Fibroblast of pulmonary artery (primary cell): ENCODE results near the gene ZNF407.

ENCODE experiments used
- DNase-seq: peaks from one replicate; pipeline ENCODE4 v3.0.0-alpha.2; 2010; ENCODE audit warnings: low read depth
- H3K4me3 ChIP-seq: replicated peaks from 2 replicates; pipeline ENCODE4 v1.5.1; 2011; ENCODE audit warnings: low read depth, mild to moderate bottlenecking, control low read depth, low read length, moderate library complexity
- TF ChIP-seq, protein P1 (sequence below): IDR thresholded peaks from 2 replicates; pipeline ENCODE4 v1.5.1; 2011; ENCODE audit warnings: mild to moderate bottlenecking, control low read depth, low read length, inconsistent platforms; ENCODE audit errors: missing control alignments

The ZNF407 gene

DNA sequence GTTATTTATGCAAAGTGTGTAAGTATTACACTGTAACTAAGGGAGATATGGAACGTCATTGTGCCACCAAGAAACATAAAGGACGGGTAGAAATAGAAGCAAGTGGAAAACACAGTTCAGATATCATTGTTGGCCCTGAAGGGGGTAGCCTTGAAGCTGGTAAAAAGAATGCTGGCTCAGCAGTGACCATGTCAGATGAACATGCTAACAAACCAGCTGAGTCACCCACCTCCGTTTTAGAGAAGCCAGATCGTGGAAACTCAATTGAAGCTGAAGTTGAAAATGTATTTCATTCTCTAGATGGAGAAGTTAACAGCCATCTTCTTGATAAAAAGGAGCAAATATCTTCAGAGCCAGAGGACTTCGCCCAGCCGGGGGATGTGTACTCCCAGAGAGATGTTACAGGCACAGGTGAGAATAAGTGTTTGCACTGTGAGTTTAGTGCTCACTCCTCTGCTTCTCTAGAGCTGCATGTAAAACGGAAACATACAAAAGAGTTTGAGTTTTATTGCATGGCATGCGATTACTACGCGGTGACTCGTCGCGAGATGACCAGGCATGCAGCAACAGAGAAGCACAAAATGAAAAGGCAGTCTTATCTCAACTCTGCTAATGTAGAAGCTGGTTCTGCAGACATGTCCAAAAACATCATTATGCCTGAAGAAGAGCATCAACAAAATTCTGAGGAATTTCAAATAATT is 36.1 kb downstream of the ZNF407 start:
- no peak for DNase-seq
- TF ChIP-seq, protein P1, sequence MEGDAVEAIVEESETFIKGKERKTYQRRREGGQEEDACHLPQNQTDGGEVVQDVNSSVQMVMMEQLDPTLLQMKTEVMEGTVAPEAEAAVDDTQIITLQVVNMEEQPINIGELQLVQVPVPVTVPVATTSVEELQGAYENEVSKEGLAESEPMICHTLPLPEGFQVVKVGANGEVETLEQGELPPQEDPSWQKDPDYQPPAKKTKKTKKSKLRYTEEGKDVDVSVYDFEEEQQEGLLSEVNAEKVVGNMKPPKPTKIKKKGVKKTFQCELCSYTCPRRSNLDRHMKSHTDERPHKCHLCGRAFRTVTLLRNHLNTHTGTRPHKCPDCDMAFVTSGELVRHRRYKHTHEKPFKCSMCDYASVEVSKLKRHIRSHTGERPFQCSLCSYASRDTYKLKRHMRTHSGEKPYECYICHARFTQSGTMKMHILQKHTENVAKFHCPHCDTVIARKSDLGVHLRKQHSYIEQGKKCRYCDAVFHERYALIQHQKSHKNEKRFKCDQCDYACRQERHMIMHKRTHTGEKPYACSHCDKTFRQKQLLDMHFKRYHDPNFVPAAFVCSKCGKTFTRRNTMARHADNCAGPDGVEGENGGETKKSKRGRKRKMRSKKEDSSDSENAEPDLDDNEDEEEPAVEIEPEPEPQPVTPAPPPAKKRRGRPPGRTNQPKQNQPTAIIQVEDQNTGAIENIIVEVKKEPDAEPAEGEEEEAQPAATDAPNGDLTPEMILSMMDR, result no peak
- H3K4me3 ChIP-seq, result no peak overlapping the region

DNA sequence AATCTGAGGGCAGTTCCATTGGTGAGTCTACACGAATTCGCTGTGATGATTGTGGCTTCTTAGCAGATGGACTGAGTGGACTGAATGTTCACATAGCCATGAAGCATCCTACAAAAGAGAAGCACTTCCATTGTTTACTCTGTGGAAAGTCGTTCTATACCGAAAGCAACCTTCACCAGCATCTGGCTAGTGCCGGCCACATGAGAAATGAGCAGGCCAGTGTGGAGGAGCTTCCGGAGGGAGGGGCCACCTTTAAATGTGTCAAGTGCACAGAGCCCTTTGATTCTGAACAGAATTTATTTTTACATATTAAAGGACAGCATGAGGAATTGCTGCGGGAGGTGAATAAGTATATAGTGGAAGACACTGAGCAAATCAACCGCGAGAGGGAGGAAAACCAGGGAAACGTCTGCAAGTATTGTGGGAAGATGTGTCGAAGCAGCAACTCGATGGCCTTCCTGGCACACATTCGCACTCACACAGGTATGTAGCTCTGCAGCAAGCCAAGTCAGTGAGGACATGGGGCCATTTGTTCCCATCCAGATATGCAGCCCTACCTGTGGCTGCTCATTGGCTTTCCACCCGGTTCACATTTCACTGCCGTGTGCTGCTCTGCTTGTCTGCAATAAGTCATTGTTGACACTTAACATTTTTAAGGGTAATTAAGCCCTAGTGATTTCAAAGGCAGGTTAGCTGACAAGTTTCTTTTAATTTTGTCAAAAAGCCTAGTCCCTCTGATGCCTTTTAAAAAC is 37.7 kb downstream of the ZNF407 start:
- no peak overlapping the region for H3K4me3 ChIP-seq
- TF ChIP-seq, protein P1, result no peak
- DNase-seq, result no peak

DNA sequence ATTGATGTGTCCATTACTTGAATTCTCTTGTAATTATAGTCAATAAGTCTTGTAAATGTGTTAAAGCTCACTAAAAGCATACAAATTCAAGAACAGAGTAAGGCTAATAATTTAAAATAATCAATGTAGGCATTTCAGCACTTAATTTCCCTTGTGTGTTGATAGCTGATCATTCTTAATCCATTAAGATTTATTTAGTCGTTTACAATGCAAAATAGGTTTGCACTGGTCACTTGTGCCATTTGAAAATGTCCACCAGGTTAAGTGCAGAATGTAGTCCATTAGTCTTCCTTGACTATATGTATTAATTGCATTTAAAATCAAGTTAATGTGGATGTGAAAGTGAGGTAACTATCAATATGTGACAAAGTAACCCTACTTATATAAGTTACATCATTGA is 39.4 kb downstream of the ZNF407 start:
- H3K4me3 ChIP-seq, result no peak overlapping the region
- no peak for DNase-seq
- TF ChIP-seq, protein P1, result no peak

DNA sequence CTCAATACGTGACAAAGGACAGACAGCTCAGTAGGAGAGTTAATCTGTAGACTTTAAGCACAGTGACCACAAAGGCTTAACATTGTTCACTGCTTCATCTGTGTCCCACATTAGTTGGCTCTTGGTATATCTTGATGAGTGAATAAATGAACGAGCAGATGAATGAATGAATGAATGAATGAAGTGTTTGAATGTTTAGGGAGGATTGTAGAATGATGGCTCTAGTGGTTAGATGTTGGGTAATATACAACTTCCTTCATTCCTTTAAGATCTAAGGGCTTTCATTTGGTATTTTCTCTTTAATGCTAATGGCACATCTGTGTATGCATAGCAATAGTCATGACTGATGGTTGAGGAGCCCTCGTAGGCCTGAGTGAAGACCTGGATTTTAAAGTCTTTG is 40.5 kb downstream of the ZNF407 start:
- no peak for DNase-seq
- no peak overlapping the region for H3K4me3 ChIP-seq
- TF ChIP-seq, protein P1, result no peak

DNA sequence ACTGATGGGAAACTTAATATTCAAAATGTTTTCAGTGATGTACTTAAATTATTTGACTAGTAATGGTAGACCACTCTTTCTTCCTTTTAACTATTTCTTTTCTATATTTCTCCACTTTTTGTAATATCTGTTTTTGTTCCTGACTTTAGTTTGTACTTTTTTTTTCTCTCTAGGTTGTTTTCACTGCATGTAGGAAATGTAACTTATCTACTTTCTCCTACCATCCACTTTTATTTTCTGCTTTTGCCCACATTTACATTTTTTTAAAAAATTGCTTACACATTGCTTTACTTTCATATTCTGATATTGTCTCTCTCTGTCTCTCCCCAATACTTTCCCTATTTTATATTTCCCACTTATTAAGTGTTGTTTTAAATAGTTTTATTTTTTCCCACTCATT is 47.0 kb downstream of the ZNF407 start:
- TF ChIP-seq, protein P1, result no peak
- no peak for DNase-seq
- no peak overlapping the region for H3K4me3 ChIP-seq

DNA sequence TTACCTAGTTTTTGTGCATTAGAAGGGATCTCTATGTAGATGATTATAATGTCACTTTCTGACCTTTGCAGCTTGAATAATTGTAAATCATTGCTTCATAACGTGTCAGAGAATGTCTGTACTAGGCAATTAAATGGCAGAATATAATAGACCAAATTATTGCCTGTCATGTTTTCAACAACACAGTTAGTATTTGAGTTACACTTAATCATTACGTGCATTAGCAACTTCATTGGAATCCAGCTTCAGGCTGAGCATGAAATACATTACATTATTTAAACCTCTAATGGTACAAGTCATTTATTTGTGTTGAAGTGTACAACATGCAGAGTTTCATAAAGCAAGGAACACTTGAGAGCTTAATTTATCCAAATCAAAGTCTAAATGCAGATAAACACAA is 48.0 kb downstream of the ZNF407 start:
- TF ChIP-seq, protein P1, result no peak
- no peak for DNase-seq
- H3K4me3 ChIP-seq, result no peak overlapping the region
